NCI-H526 treated with DMSO at 0.1 percent for 48 hours (cell line): ENCODE results near the gene OTUB1.

Experiments used
- DNase-seq: peaks from one replicate; lab custom pipeline; 2025; lab: John Stamatoyannopoulos, UW

OTUB1 gene

DNA sequence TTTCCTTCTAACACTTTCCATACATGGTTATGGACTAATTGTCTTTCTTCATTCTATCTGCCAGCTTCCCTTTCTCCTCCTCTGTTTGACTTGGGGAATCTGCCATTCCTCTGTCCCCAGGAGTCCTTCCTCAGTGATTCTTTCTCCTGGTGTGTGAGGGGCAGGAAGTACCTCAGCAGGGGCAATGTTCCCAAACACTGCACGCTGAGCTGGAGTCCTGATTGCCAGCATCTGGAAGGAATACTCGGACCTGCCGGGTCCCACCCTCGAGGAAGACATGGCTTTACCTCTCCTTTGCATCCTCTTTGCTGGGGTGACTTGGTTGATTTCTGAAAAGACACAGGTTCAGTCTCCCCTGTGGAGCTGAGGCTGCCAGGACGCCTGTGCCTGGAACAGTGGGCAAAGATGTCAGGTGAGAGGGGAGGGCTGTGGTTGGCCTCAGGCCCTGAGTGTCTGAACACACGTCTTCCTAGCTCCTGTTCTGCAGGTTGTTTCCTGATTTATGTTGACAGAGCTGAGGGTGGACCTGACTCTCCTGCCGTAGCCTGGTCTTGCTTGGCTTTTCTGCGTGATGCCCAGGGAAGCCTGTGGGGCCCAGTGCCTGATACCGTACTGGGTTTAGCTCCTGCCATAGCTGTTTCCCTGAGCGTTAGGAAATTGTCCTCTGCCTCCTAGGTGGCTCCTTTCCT, 7.5 kb upstream of the OTUB1 start:
- no peak for DNase-seq

DNA sequence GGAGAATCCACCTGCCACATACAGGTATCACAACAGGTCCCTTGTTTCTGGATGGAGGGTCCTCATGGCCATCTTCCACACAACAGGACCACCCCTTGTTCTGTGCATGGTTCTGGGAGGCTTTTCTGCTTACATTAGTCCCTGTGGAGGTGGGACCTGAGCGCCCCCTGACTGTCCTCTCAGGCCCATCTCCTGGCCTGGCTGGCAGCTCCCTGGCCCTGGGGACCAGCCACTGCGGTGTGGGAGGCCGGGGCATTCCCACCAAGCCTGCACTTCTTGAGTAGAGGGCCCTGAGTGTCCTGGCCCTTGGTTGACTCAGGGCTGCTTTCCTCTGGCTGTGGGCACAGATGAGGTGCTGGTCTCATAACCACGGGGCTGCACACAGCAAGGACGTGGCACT, 6.8 kb upstream of the OTUB1 start:
- DNase-seq = no peak

DNA sequence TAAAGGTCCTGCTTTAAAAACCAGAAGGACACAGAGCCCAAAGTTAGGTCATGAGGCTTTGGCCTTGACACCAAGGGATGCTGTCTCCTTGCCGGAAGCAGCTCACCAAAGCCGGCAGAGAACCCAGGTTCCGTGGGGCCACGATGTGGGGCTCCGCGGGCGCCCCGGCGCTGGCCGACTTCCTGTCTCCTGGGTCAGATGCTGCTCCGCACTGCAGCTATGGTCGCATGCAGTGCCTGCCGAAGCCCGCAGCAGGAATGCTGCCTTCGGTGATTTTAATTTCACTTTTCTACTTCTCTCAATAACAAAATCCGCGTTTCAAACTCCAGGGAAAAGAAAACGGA, 454 bp upstream of the OTUB1 start:
- no peak for DNase-seq

DNA sequence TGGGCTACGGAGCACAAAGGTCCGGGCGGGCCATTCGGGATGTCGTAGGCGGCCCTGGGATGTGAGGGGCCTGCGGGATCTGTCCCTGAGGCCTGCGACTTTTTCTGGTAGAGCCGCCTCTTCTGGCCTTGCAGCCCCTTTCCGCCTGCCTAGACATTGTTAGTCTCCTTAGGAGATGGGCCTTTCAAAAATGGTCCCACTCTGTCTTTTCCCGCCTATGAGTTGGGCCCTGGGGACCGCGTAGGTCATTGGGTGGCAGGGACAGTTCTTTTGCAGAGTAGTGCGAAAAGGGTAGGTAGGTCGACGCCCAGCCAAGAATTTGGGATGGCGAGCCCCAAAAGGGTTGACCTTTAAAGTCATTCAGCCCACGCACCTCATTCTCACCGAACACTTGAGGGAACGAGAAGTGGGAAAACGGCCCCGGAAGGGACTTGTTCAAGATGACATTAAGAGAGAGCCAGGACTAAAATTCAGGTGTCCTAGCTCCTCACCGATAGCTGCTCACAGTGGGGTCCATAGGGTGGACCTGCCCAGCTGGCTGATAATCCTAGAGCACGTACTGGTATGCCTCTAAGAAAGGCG, 785 bp downstream of the OTUB1 start:
- no peak for DNase-seq

DNA sequence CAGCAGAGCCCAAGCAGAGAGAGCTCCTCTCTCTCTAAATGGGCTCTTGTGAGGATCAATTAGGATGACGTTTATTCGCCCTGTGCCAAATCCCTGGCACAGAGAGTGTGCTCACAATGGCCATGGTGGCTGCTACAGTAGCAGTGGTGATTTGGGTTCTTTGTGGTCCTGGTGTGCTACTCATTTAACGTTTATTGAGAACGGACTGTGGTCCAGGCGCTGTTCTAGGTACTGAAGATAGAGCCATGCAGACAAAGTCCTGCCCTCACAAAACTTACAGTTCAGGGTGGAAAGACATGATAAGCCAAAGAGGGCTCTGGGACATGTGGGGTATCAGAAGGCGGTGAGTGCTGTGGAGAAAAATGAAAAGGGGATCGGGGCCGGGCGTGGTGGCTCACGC, 5.3 kb downstream of the OTUB1 start:
- no peak for DNase-seq

DNA sequence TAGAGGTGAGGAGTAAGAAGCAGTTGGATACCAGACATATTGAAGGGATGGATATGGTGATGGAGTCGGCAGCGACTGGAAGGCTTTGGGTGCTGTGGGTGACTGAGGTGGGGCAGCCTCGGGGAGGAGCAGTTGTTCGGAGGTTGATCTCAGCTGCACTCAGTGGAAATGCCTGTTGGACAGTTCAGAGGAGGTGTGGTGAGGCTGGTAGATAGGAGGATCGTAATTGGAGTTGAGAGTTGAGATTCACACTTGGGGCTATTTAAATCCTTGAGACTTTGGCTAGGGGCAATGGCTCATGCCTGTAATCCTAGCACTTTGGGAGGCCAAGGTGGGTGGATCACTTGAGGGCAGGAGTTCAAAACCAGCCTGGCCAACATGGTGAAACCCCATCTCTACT, 6.9 kb downstream of the OTUB1 start:
- no peak for DNase-seq

DNA sequence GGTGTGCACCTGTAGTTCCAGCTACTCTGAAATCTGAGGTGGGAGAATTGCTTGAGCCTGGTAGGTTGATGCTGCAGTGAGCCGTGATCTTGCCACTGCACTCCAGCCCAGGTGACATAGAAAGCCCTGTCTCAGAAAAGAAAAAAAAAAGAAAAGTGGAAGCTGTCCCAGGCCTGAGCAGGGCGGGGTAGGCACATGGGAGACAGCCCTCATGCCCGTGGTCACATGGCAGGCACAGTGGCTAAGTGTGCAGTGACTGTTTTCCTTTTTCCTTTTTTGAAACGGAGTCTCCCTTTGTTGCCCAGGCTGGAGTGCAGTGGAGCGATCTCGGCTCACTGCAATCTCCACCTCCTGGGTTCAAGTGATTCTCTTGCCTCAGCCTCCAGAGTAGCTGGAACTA, 7.8 kb downstream of the OTUB1 start:
- no peak for DNase-seq

DNA sequence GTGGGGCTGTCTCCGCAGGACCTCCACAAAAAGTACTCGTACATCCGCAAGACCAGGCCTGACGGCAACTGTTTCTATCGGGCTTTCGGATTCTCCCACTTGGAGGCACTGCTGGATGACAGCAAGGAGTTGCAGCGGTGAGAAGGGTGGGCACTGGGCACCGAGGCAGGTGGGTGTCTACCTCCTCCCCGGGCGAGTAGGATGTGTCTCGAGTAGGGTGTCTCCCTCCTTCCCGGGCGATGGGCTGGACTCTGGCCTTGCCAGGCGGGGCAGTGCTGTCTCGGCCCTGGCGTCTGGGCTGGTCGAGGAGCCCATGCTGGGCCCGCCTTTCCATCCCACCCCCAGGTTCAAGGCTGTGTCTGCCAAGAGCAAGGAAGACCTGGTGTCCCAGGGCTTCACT, 10.3 kb downstream of the OTUB1 start:
- no peak for DNase-seq

DNA sequence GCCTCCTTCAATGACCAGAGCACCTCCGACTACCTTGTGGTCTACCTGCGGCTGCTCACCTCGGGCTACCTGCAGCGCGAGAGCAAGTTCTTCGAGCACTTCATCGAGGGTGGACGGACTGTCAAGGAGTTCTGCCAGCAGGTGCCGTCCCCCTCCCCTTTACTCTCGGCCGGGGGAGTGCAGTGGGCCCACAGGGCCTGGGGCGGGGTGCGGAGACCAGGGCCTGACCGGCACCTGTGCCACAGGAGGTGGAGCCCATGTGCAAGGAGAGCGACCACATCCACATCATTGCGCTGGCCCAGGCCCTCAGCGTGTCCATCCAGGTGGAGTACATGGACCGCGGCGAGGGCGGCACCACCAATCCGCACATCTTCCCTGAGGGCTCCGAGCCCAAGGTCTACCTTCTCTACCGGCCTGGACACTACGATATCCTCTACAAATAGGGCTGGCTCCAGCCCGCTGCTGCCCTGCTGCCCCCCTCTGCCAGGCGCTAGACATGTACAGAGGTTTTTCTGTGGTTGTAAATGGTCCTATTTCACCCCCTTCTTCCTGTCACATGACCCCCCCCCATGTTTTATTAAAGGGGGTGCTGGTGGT, 11.0 kb downstream of the OTUB1 start:
- DNase-seq = no peak

DNA sequence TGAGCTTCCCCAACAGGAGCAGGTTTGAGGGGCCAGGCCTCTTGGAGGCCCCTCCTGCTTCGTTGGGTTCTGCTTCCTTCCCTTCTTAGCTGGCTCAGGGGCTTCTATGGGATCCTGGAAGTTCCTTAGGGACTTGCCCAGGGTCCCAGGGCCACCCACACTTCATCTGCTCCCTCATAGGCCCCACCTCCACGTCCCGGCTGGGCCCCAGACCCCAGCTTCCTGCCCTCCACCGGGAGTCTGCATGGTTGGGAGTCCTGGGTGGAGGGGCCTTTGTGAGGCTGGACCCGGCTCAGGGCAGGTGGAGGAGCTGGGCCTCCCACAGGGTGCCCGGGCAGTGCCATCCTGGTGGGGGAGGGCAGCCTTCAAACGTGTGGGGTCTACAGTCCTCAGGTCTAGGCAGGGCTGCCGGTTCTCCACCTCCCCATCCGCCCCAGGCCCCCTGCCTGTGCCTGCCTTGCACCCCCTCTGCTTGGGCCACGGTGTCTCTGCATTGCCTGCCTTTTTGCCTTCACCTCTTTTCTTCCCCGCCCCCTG, 11.6 kb downstream of the OTUB1 start:
- DNase-seq = no peak

DNA sequence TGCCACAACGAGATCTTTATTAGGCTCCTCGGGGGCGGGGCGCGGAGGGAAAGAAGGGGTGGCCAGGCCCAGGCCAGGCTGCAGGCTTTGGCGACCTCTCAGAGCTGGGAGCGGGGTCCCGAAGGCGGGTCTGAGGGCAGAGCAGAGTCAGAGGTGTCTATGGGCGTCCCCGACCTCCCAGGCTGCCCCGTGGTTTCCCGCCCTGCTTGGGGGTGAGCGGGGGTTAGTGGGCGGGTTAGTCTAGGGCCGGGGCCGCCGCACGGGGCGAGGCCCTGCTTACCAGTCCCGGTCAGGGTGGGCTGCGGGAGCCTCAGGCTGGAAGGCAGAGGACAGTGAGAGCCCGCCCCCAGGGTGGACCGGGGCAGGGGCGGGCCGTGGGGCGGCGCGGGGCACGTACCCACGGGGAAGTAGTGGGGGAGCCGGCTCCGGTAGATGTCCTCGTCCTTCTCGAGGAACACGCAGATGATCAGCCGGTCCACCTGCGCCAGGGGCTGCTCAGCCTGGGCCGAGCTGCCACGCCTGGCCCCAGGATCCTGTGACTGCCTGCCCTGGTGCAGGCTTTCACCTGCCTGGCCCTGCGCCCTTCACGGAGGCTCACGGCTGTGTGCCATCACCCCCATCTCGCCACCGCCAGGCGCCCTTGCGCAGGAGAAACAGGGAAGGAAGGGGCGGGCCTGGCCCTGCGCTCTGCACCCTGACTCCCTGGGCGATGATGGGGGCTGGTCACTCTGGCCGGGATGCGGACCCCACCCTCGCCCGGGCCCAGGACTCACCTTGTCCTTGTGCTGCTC, 12.5 kb downstream of the OTUB1 start:
- no peak for DNase-seq

DNA sequence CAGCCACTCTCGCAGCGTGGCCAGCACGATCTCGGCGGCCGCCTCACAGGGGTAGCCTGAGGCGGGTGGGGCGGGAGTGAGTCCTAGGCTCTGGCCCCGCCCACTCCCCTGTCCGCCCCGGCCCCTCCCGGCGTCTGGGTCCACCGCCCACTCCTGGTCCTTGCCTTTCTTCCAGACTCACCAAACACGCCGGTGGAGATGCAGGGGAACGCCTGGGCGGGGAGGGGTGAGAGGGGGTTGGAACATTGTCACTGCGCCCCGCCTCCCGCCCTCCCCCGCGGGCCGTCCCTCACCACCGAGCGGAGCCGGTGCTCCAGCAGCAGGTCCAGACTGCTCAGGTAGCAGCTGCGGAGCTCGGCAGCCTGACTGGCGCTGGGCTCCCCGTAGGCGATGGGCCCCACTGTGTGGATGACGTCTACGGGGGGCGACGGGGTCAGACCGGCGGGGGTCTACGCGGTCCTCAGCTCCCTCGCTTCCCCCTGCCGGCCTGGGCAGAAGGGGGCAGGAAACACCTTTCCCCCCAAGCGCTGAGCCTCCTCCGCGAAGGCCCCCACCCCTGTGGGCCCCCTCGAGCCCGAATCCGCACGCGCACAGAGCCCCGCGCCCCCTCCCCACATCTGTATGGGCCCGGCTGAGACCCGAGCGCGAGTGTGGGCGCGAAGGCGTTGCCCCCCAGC, 13.2 kb downstream of the OTUB1 start:
- peak; percentile 78 for DNase-seq

DNA sequence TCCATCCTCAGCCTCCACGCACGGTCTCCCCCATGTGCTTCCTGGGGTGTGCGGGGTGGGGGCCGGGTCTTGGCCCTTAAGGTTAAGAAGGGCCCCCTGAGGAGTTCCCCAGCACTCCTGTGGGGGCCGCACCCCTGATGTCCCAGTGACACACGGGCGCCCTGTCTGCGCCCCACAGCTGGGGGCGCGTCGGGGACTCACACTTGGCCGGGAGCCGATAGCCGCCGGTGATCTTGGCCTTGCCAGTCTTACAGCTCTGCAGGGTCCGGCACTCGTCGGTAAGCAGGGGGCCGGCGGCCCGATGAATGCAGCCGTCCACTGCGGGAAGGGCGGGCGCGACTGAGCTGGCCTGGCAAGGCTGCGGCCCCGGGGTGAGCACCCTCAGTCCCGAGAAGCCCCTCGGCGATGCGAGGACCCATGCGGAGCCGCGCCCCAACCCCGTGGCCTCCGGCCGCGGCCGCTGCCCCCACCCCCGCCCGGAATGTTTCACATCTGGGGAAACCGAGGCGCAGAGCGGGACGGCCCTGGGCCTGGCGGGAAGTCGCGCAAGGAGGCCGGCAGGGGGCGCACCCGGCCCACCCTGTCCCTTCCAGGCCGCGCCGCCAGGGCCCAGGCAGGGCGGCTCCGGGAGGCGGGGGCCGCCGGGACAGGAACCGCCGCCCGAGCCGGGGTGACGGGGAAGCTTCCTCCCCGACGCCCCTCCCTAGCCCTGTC, 13.9 kb downstream of the OTUB1 start:
- no peak for DNase-seq

DNA sequence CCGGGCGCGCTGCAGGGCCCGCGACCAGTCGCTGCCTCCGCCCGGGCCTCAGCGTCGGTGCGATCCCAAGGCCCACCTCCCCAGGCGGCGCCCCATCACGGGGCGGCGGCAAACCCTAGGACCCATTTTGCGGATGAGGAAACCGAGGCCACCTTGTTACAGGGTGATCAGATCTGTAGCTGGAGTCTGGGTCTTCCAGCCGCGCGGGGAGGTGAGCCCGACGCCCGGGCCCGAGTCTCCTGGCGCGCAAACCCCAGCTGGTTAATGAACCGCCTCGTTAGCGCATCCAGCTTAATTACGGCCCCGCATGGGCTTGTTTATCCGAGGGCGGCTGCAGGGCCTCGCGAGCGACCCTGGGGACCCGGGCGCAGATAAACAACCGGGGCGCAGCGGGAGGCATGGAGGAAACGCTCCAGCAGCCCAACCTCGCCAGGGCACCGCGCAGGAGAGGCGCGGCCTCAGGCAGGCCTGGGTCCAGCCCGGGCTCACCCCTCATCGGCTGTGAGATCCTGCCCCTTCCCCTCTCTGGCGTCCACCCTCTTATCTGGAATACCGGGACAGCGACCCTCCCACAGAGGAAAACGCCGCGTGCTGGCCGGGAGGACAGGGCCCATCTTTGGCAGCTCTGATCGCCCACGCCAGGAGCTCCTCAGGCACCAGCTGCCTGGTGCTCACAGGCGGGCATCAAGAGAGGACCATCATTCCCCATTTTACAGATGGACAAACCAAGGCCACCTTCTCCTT, 14.7 kb downstream of the OTUB1 start:
- DNase-seq = no peak

DNA sequence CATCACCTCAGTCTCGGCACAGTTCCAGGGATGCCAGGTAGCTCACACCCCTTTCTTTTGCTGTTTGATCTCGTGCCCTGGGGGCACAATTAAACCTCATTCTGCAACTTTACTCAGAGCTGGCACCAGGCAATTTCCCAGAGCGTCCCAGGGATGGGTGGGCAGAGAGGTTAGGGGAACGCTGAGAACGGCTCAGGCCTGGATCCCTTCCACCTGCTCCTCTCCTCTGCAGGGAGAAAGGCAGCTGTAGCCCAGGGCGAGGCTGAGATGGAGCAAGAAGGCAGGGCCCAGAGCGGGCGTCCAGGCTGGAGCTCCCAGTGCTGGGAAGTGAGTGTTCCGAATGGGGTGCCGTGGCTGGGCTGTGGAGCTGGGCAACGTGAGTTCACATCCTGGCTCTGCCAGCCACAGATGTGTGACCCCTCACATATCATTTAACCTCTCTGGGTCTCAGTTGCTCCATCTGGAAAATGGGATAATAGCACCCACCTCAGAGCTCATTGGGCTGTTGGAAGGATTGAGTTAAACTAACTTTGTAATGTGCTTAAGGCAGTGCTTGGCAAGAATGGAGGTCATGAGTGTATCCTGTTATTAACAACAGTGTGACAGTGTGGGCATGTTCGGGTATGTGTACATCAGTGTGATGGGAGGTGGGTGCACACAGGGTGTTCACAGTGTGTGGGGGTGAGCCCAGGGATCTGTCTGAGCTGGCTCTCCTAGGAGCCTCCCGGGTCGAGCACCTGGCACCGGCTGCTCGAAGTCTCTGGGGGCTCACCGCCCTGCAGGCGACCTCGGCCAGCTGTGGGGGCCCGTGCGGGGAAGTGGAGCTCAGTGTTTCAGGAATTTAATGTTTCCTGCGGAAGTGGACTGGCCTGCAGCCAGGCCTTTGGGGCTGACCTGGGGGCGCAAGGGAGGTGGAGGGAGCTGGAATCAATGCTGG, 15.5 kb downstream of the OTUB1 start:
- no peak for DNase-seq

DNA sequence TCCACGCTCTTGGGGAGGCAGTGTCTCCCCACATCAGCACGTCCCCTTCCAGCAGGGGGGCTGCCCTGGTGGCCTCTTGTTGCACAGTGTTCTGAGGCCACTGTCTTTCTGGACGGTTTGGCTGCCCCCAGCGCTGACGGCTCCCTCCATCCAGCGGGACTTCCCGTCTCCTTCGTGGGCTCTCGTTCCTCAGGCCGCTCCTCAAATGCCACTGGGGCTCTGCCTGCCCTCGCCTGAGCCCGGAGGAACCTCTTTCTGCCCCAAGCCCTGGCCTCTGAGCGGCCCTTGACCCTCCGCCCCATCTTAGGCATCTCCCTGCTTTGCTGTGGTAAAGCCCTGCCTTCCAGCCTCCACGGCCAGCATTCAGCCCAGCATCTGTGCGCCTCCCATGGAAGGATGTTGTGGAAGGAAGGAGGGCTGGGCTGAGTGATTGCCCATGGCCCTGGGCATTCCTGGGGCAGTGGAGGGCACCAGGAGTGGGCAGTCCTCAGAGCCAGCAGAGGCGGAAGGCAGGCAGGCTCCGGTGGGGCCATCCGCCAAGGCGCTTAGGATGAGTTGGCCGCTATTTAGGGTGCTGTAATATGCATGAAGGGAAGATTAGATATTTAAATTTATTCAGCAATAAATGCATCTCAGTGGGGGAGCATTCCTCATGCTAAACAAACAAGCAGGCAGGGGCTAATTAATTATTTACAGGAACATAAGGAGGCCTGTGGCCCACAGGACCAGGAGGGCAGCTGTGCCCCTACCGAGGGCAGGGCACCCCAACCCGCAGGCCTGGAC, 17.8 kb downstream of the OTUB1 start:
- DNase-seq = no peak

DNA sequence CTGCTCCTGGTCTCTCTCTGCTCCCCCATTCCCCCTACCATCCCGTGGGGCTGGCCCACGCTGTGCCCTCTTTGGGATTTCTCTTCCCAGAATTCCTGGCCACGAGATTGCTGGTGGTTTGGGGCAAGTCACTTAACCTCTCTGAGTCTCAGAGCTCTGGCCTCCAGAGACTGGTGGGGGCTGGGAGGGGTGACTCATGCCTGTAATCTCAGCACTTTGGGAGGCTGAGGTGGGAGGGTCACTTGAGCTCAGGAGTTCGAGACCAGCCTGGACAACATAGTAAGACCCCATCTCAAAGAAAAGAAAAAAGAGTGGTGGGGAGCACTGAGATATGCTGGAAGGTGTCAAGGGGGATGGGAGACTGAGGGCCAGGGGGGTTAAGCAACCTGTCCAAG, 18.3 kb downstream of the OTUB1 start:
- DNase-seq = no peak

DNA sequence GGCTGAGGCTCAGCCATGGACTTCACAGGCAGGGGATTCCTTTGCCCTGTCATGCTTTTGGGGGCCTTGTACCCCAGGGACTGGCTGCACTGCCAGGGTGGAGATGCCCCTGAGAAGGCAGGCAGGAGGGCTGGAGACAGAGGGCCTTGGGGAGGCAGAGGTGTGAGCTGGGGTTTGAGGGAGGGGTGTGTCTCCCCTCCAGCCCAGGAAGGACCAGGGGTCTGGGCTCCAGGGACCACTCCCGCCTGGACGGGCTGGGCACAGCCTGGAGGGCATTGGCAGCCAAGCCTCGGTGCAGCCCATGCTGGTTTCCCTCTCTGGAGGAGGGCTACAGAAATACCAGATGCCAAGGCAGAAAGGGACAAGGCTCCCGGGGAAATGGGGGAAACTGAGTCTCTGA, 19.5 kb downstream of the OTUB1 start:
- DNase-seq = no peak

DNA sequence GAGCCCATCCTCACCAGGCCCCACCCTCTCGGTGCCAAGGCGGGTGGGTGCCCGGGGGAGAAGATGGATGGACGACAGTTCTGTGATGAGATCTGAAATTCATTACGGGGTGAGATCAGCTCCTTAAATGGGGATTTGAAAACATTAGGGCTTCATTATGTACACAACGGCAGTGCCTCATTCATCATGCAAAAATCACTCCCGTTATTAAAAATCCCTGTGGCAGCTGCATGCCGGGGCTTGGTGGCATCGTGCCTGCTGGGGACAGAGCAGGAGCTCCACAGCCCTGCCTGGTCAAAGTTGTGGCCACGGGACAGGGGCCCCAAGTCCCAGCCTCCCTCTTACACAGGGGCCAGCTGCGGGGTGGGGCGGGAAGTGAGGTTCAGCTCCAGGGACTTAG, 20.2 kb downstream of the OTUB1 start:
- DNase-seq = no peak
